Peyer's patch (tissue), 4 donors: ENCODE results near the gene PTPRU. TPM values are rescaled to one million over a fixed set of nuclear protein-coding genes. Genes with fewer than 3 reads are reported as not detected.

Experiments
- DNase-seq, 3 donors: peaks; one replicate each; pipeline ENCODE4 v3.0.0-alpha.2; 2017 to 2019
- H3K27ac ChIP-seq, 4 donors: fragments of 200-600 bp; sonication (generic); one replicate each; pipeline ENCODE4 v1.5.1; 2016 to 2019
- H3K27me3 ChIP-seq, 2 donors: fragments of 200-600 bp; sonication (generic); one replicate each; pipeline ENCODE4 v1.5.1; 2019
- H3K36me3 ChIP-seq, 3 donors: fragments of 200-600 bp; sonication (generic); one replicate each; pipeline ENCODE4 v1.5.1; 2016 to 2019
- H3K4me1 ChIP-seq, 4 donors: fragments of 200-600 bp; sonication (generic); one replicate each; pipeline ENCODE4 v1.5.1; 2016 to 2019
- H3K4me3 ChIP-seq, 4 donors: fragments of 200-600 bp; sonication (generic); 1 replicate in 3 of 4; 2 replicates in 1 of 4; pipeline ENCODE4 v1.5.1; 2016 to 2019; ENCODE audit warnings: mild to moderate bottlenecking in 1 of 4
- H3K9me3 ChIP-seq, 4 donors: fragments of 200-600 bp; sonication (generic); one replicate each; pipeline ENCODE4 v1.5.1; 2016 to 2019; ENCODE audit warnings: mild to moderate bottlenecking in 1 of 4
- POLR2A ChIP-seq, 2 donors: fragments of 450-650 bp; IDR thresholded peaks; one replicate each; pipeline ENCODE4 v1.5.1; 2017; ENCODE audit warnings: antibody characterized with exemption in 2 of 2, mild to moderate bottlenecking in 2 of 2, moderate library complexity in 2 of 2
- total RNA-seq, 4 donors: library from RNA; depleted of rRNA; stranded (reverse); fragments of >200 nt; gene quantifications; one replicate each; pipeline ENCODE4 v1.1.0, GENCODE V29; 2016
- TF ChIP-seq, protein P1 (sequence below), 6 experiments: fragments of 450-650 bp in 4 of 6; fragments of 200-600 bp in 2 of 6; sonication (generic) in 1 of 6; IDR thresholded peaks; one replicate each; pipeline ENCODE4 v1.5.1; 2017 to 2019; ENCODE audit warnings: antibody characterized with exemption in 6 of 6, mild to moderate bottlenecking in 3 of 6, moderate library complexity in 1 of 6

Gene PTPRU
- total RNA-seq, 4 donors from 2014 or later: 0.18 to 5.0 (median 4.0) TPM

DNA sequence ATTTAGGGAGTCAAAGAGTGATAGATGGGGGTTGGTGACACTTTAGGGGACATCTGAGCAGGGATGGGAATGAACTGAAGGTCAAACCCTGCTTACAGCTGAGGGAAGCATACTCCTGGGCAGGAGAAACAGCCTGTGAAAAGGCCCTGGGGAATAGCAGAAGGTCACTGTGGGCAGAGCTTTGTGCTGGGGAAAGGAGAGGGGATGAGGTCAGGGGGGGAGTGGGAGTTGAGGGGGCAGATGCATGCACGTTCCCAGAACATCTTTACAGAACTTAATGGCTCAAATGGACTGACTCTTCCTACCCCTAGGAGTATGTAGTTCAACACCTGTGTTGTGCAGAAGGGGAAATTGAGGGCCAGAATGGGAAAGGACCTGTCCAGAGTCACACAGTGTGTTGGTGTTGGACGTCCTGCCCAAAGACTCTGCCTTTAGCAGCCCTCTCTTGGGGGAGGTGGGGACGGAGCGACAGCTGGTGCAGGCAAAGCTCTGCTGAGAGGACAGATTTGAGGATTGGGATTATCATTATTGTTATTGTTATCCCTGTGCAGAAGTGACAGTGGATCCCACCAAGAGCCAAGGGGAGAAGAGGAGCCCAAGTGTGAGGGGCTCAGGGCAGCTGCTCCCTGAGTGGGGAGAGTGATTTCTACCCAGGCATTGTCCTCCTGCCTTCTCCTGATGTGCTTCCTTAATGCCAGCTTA, 116.5 kb downstream of the PTPRU start:
- H3K27me3 ChIP-seq: no peaks in the 10 kb centered on the region
- no peak overlapping the region for H3K4me3 ChIP-seq
- H3K36me3 ChIP-seq: no peaks in the 10 kb centered on the region
- no peaks in the 10 kb centered on the region for H3K9me3 ChIP-seq
- H3K27ac ChIP-seq: no peak overlapping the region
- TF ChIP-seq, protein P1, sequence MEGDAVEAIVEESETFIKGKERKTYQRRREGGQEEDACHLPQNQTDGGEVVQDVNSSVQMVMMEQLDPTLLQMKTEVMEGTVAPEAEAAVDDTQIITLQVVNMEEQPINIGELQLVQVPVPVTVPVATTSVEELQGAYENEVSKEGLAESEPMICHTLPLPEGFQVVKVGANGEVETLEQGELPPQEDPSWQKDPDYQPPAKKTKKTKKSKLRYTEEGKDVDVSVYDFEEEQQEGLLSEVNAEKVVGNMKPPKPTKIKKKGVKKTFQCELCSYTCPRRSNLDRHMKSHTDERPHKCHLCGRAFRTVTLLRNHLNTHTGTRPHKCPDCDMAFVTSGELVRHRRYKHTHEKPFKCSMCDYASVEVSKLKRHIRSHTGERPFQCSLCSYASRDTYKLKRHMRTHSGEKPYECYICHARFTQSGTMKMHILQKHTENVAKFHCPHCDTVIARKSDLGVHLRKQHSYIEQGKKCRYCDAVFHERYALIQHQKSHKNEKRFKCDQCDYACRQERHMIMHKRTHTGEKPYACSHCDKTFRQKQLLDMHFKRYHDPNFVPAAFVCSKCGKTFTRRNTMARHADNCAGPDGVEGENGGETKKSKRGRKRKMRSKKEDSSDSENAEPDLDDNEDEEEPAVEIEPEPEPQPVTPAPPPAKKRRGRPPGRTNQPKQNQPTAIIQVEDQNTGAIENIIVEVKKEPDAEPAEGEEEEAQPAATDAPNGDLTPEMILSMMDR (IDR thresholded peaks at IDR 0.05): no peak
- TF ChIP-seq POLR2A (IDR thresholded peaks at IDR 0.05): no peak
- no peaks in the 10 kb centered on the region for H3K4me1 ChIP-seq
- DNase-seq: no peak

GRCh38 chr1:29354511-29355098, 118.3 kb downstream of the PTPRU start:
- no peaks in the 10 kb centered on the region for H3K9me3 ChIP-seq
- no peaks in the 10 kb centered on the region for H3K27me3 ChIP-seq
- TF ChIP-seq, protein P1 (IDR thresholded peaks at IDR 0.05): no peak
- no peak for TF ChIP-seq POLR2A (IDR thresholded peaks at IDR 0.05)
- no peak overlapping the region for H3K4me3 ChIP-seq
- no peak overlapping the region for H3K27ac ChIP-seq
- no peaks in the 10 kb centered on the region for H3K4me1 ChIP-seq
- DNase-seq: no peak
- no peaks in the 10 kb centered on the region for H3K36me3 ChIP-seq

GRCh38 chr1:29355375-29355774, 119.1 kb downstream of the PTPRU start:
- no peaks in the 10 kb centered on the region for H3K27me3 ChIP-seq
- TF ChIP-seq, protein P1 (IDR thresholded peaks at IDR 0.05): no peak
- TF ChIP-seq POLR2A (IDR thresholded peaks at IDR 0.05): no peak
- no peak for DNase-seq
- no peaks in the 10 kb centered on the region for H3K4me1 ChIP-seq
- H3K36me3 ChIP-seq: no peaks in the 10 kb centered on the region
- H3K4me3 ChIP-seq: no peak overlapping the region
- no peak overlapping the region for H3K27ac ChIP-seq
- no peaks in the 10 kb centered on the region for H3K9me3 ChIP-seq

- Histone ChIP-seq H3K27ac (no peak overlapping the region), H3K4me1 (no peaks in the 10 kb centered on the region), H3K9me3 (no peaks in the 10 kb centered on the region), H3K27me3 (no peaks in the 10 kb centered on the region), H3K4me3 (no peak overlapping the region), H3K36me3 (no peaks in the 10 kb centered on the region)
- TF ChIP-seq, protein P1 (IDR thresholded peaks at IDR 0.05): no peak
- no peak for TF ChIP-seq POLR2A (IDR thresholded peaks at IDR 0.05)
- DNase-seq: no peak
Measured at GRCh38 chr1:29356663-29357062, 120.3 kb downstream of the PTPRU start.

DNA sequence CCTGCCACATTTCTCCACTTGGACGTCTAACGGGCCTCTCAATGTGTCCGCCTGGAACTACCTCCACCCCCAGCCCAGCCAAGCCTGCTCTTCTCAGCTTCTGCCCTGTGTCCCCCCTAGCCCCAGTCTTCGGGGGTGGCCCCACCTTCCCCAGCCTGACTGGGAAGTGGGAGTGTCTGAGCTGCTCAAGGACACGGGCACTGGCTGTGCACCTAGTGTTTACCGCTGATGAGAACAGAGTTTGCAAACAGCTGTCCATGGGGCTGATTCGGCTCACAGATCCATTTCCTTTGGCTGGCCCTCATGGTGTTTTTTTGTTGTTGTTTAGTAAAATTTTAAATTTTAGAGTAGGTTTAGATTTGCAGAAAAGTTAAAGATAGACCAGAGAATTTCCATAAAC, 121.1 kb downstream of the PTPRU start:
- H3K27me3 ChIP-seq: no peaks in the 10 kb centered on the region
- no peaks in the 10 kb centered on the region for H3K36me3 ChIP-seq
- no peaks in the 10 kb centered on the region for H3K4me1 ChIP-seq
- H3K9me3 ChIP-seq: no peaks in the 10 kb centered on the region
- TF ChIP-seq, protein P1 (IDR thresholded peaks at IDR 0.05): no peak
- no peak for TF ChIP-seq POLR2A (IDR thresholded peaks at IDR 0.05)
- no peak overlapping the region for H3K27ac ChIP-seq
- H3K4me3 ChIP-seq: no peak overlapping the region
- DNase-seq: no peak
